Naive B cell (primary cell): Measurements from ENCODE around the gene TMEM255A. TPM values are rescaled to one million over a fixed set of nuclear protein-coding genes. Genes with fewer than 3 reads are reported as not detected.
A peak's percentile ranks its signal among the peaks of the same experiment; 100 is the strongest.

Experiments
- ATAC-seq, 2 donors: fragments of 150-1000 bp; cut with Tn5 transposase; 2 replicates each; pipeline ENCODE4 v1.10.0; 2021; ENCODE audit warnings: low read depth in 2 of 2, mild to moderate bottlenecking in 2 of 2, moderate library complexity in 2 of 2
- DNase-seq: peaks from one replicate; pipeline ENCODE4 v3.0.0; 2022
- H3K27ac Mint-ChIP-seq, 6 donors: one replicate each; pipeline ENCODE4 v1.8.0; 2020 to 2022; ENCODE audit warnings: mild to moderate bottlenecking in 6 of 6, mixed read lengths in 6 of 6, moderate library complexity in 5 of 6, inconsistent platforms in 2 of 6
- H3K27me3 Mint-ChIP-seq, 3 donors: one replicate each; pipeline ENCODE4 v1.8.0; 2021 to 2022; ENCODE audit warnings: mixed read lengths in 3 of 3, mild to moderate bottlenecking in 1 of 3
- H3K36me3 Mint-ChIP-seq, 2 donors: one replicate each; pipeline ENCODE4 v1.8.0; 2020 to 2022; ENCODE audit warnings: mixed read lengths in 2 of 2, inconsistent platforms in 1 of 2, mild to moderate bottlenecking in 1 of 2
- H3K4me1 Mint-ChIP-seq, 3 donors: one replicate each; pipeline ENCODE4 v1.8.0; 2020 to 2022; ENCODE audit warnings: mixed read lengths in 3 of 3, inconsistent platforms in 1 of 3, mild to moderate bottlenecking in 1 of 3, moderate library complexity in 1 of 3
- H3K4me3 Mint-ChIP-seq, 8 donors: one replicate each; pipeline ENCODE4 v1.8.0; 2020 to 2022; ENCODE audit warnings: mild to moderate bottlenecking in 8 of 8, mixed read lengths in 8 of 8, moderate library complexity in 8 of 8, inconsistent platforms in 2 of 8
- H3K9me3 Mint-ChIP-seq, 7 donors: one replicate each; pipeline ENCODE4 v1.8.0; 2020 to 2022; ENCODE audit warnings: mixed read lengths in 7 of 7, mild to moderate bottlenecking in 5 of 7, inconsistent platforms in 2 of 7, moderate library complexity in 1 of 7
- polyA plus RNA-seq, 6 donors: library from polyadenylated mRNA; unstranded; fragments of 300-500 nt; fragmentation: Illumina TruSeq; gene quantifications; one replicate each; pipeline ENCODE4 v1.2.3, GENCODE V29; 2021; ENCODE audit warnings: low read depth in 6 of 6

Gene TMEM255A
- polyA plus RNA-seq, 6 donors from 2014 or later = 0.15 to 0.24 (median 0.23) TPM; not detected in 3

DNA sequence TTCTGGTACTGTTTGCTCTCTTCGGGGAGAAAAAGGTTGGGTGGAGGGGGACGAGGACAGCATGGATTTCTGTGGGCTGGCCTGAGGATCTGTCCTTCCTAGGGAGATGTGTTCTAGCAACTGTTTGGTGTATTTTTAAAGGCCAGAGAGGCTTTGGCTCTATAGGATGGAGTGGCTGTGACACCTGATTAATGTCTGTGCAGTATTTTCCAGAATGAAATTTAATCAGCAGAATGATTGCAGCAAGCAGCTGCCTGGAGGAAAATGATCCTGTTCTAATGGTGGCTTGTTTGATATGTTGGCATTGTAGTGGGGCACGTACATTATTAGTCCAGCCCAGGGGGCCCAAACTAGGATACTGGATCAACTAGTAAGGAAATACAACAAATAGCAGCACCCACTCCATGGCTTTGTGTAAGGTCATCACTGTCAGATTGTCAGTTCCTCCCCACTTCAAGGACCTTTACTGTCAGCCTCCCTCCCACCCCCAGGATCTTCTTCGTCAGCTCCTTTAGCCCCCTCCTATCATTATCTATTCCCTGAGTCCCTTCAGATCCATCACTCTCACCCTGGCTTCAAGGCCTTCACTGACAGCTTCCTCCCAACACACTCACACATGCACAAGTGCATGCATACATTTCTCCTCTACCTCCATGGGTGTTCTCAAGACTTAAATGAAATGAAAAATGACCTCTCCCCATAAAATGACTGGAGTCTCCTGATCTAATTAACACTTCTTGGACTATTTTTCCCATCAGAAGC, 10.4 kb upstream of the TMEM255A start:
- ATAC-seq = no peak
- Mint-ChIP-seq H3K9me3 (peaks cover 0 to 2% (median 0%) of the 10 kb centered on the region in 7 donors), H3K4me1 (peaks cover 0 to 4% (median 0%) of the 10 kb centered on the region in 3 donors), H3K27me3 (peaks cover 0 to 30% (median 7%) of the 10 kb centered on the region in 3 donors), H3K4me3 (no peak overlapping the region), H3K36me3 (no peaks in the 10 kb centered on the region), H3K27ac (peak overlapping the region in 1 of 6 donors; percentile 91)
- no peak for DNase-seq

DNA sequence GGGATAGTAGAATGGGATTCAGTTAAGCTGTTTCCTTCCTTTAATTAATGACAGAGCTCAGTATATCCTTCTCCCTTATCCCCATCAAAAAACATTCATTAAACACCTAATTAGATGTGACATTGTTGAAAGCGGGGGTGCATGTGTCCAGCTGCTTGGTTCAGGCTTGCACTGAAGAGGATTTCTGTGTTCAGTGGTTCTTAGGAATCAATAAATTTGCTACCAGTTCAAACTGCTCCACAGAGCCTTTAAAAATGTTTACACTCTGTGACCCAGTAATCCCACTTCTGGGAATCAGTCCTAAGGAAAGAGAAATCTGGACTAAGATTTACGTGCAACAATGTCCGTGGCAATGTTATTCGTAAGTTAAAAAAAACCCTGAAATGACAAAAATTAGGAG, 7.2 kb upstream of the TMEM255A start:
- Mint-ChIP-seq H3K27me3 (peaks cover 4 to 53% (median 20%) of the 10 kb centered on the region in 3 donors), H3K9me3 (no peaks in the 10 kb centered on the region), H3K4me1 (peaks cover 0 to 4% (median 0%) of the 10 kb centered on the region in 3 donors), H3K27ac (no peak overlapping the region), H3K36me3 (no peaks in the 10 kb centered on the region), H3K4me3 (no peak overlapping the region)
- DNase-seq = no peak
- ATAC-seq = no peak

- H3K4me1 Mint-ChIP-seq = peaks cover 0 to 4% (median 0%) of the 10 kb centered on the region in 3 donors
- H3K36me3 Mint-ChIP-seq = no peaks in the 10 kb centered on the region
- no peak for ATAC-seq
- H3K27ac Mint-ChIP-seq = no peak overlapping the region
- no peak overlapping the region for H3K4me3 Mint-ChIP-seq
- no peaks in the 10 kb centered on the region for H3K9me3 Mint-ChIP-seq
- H3K27me3 Mint-ChIP-seq = peaks cover 13 to 58% (median 36%) of the 10 kb centered on the region in 3 donors
- DNase-seq = no peak
Observed at GRCh38 chrX:120316587-120317283, 5.5 kb upstream of the TMEM255A start.

GRCh38 chrX:120315776-120316175, 4.5 kb upstream of the TMEM255A start:
- peaks cover 13 to 49% (median 46%) of the 10 kb centered on the region in 3 donors for H3K27me3 Mint-ChIP-seq
- ATAC-seq (no peak), DNase-seq (no peak)
- H3K4me3 Mint-ChIP-seq = no peak overlapping the region
- peaks cover 0 to 8% (median 0%) of the 10 kb centered on the region in 3 donors for H3K4me1 Mint-ChIP-seq
- no peaks in the 10 kb centered on the region for H3K36me3 Mint-ChIP-seq
- no peak overlapping the region for H3K27ac Mint-ChIP-seq
- no peaks in the 10 kb centered on the region for H3K9me3 Mint-ChIP-seq

DNA sequence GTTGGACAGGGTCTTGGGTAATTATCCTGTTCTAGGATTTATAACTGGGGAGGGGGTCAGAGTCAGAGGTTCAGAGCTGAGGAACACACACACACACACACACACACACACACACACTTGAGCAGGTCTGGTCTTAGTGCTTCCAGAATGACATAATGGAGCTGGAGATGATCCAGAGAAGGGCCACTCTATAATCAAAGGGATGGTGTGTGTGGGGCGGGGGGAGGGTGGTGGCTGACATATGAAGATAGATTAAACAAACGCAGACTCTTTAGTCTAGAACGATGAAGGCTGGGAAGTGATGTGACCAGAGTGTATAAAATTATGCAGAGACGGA, 434 bp upstream of the TMEM255A start:
- peaks cover 0 to 5% of the 10 kb centered on the region in 2 donors for H3K36me3 Mint-ChIP-seq
- no peak overlapping the region for H3K27ac Mint-ChIP-seq
- ATAC-seq = no peak
- peaks cover 0 to 4% (median 0%) of the 10 kb centered on the region in 7 donors for H3K9me3 Mint-ChIP-seq
- peaks cover 19 to 71% (median 51%) of the 10 kb centered on the region in 3 donors for H3K27me3 Mint-ChIP-seq
- DNase-seq = no peak
- H3K4me3 Mint-ChIP-seq = peak overlapping the region in 5 of 8 donors; percentile 33 to 90 (median 65)
- H3K4me1 Mint-ChIP-seq = peaks cover 10 to 29% (median 14%) of the 10 kb centered on the region in 3 donors

DNA sequence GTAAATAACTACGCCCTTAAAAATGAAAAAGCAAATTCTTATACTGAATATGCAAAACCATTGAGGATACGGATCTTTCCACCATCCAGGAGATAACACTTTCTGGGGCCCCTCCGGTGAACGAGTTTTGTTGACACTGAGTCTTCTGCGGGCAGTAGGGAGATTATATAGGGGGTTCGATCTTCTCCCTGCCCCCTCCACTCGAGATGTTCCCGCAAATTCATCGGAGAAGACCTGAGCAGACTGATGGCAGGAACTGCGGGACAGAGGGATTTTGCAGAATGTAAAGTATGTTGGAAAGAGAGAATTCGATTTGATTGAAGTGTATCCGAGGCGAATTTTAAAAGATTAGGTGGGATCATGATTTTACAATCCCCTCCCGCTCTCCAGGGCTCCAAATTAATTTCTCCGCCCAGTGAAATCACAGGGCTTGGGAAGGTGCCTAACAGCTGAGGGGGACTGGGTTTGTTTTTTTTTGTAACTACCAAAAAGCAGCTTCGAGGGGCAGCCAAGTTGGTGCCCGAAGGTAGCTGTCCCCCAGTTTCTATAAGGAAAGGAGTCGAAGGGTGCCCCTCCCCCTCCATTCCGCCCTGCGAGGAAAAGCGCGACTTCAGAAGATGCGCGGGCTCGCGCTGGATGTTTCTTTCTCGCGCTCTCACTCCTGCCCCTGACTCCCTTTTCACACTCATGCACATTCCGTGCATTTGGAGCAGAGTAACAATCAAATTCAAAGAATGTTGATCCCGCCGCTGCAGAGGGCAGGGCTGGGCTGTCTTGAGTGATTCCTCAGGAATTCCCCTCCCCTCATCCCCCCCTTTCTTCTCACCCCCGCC, 1.2 kb downstream of the TMEM255A start:
- peaks cover 15 to 71% (median 45%) of the 10 kb centered on the region in 3 donors for H3K27me3 Mint-ChIP-seq
- peaks cover 10 to 29% (median 14%) of the 10 kb centered on the region in 3 donors for H3K4me1 Mint-ChIP-seq
- H3K36me3 Mint-ChIP-seq = peaks cover 0 to 5% of the 10 kb centered on the region in 2 donors
- peaks cover 0 to 4% (median 0%) of the 10 kb centered on the region in 7 donors for H3K9me3 Mint-ChIP-seq
- ATAC-seq (no peak), DNase-seq (no peak)
- H3K4me3 Mint-ChIP-seq = peak overlapping the region; percentile 83 to 93 (median 92)
- H3K27ac Mint-ChIP-seq = peak overlapping the region in 5 of 6 donors; percentile 73 to 97 (median 94)

DNA sequence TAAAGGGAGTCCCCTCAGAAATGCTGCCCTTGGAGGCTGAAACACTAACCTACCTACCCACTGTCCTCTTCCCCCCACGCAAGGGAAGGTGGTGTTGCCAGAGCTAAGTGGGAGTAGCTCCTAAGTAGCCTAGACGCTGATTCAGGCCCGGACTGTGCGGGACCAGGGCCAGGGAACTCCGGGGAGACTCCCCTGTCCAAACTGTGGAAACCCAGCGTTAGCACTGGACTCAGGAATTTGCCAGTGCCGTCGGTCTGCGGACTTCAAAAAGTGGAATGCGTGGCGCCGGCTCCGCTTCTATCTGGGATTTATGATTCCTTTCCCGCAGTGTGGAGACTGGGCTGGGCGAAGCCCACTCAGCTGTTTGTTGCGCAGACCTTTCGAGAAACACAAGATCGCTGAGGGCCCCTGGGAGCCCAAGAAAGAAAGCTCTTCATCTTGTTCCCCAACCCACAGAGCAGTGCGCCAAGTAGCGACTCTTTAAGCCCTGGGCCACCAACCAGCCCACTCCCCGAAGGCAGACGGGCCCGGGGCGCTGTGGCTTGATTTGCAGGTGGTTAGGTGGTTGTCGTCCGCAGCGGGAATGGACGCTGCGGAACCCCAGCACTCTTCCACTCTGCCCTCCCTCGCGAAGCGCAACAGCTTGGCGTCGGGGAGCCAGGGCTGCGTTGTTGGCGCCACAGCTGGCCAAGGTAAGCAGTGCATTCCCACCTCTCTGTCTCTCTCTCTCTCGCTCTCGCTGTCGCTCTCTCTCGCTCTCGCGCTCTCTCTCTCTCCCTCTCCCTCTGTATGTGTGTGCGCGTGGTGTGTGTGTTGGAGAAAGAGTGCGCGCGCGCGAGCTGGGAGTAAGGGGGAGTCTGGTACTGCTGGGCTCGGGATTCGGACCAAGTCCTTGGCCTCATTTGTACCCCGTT, 2.0 kb downstream of the TMEM255A start:
- H3K27ac Mint-ChIP-seq = peak overlapping the region in 5 of 6 donors; percentile 73 to 97 (median 94)
- ATAC-seq (peak; percentile 89 to 92), DNase-seq (peak; percentile 58)
- peaks cover 10 to 30% (median 14%) of the 10 kb centered on the region in 3 donors for H3K4me1 Mint-ChIP-seq
- H3K9me3 Mint-ChIP-seq = peaks cover 0 to 4% (median 0%) of the 10 kb centered on the region in 7 donors
- H3K27me3 Mint-ChIP-seq = peaks cover 15 to 66% (median 37%) of the 10 kb centered on the region in 3 donors
- H3K36me3 Mint-ChIP-seq = peaks cover 0 to 5% of the 10 kb centered on the region in 2 donors
- peak overlapping the region; percentile 83 to 93 (median 92) for H3K4me3 Mint-ChIP-seq

- peaks cover 0 to 5% of the 10 kb centered on the region in 2 donors for H3K36me3 Mint-ChIP-seq
- H3K9me3 Mint-ChIP-seq = peaks cover 0 to 4% (median 0%) of the 10 kb centered on the region in 7 donors
- H3K27ac Mint-ChIP-seq = peak overlapping the region in 1 of 6 donors; percentile 42
- ATAC-seq (peak in 1 of 2 donors; percentile 12), DNase-seq (no peak)
- peaks cover 10 to 33% (median 14%) of the 10 kb centered on the region in 3 donors for H3K4me1 Mint-ChIP-seq
- peaks cover 15 to 63% (median 30%) of the 10 kb centered on the region in 3 donors for H3K27me3 Mint-ChIP-seq
- H3K4me3 Mint-ChIP-seq = peak overlapping the region; percentile 68 to 93 (median 91)
Observed at GRCh38 chrX:120308558-120308957, 2.7 kb downstream of the TMEM255A start.

DNA sequence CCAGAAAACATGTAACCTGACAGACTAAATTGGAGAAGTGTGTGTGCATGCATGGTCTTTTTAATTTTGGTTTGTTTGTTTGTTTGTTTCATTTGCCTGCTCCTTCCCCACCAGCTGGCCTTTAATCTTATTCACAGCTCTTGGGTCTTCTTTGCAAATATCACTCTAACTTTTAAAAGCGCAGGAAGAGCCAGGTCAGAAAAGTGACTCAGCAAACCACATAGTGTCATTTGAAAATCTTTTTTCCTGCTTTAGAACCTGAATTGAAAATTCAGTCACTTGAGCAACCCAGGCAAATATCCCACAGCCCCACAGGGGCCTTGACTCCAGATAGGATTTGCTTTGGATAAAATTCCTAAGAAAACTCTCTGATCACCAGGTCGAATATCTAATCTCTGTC, 4.6 kb downstream of the TMEM255A start:
- Mint-ChIP-seq H3K27ac (peak overlapping the region in 2 of 6 donors; percentile 2 to 57), H3K27me3 (peaks cover 6 to 44% (median 25%) of the 10 kb centered on the region in 3 donors), H3K4me1 (peaks cover 21 to 47% (median 26%) of the 10 kb centered on the region in 3 donors), H3K36me3 (peaks cover 0 to 5% of the 10 kb centered on the region in 2 donors), H3K4me3 (no peak overlapping the region), H3K9me3 (peaks cover 0 to 4% (median 0%) of the 10 kb centered on the region in 7 donors)
- ATAC-seq = no peak
- DNase-seq = no peak

DNA sequence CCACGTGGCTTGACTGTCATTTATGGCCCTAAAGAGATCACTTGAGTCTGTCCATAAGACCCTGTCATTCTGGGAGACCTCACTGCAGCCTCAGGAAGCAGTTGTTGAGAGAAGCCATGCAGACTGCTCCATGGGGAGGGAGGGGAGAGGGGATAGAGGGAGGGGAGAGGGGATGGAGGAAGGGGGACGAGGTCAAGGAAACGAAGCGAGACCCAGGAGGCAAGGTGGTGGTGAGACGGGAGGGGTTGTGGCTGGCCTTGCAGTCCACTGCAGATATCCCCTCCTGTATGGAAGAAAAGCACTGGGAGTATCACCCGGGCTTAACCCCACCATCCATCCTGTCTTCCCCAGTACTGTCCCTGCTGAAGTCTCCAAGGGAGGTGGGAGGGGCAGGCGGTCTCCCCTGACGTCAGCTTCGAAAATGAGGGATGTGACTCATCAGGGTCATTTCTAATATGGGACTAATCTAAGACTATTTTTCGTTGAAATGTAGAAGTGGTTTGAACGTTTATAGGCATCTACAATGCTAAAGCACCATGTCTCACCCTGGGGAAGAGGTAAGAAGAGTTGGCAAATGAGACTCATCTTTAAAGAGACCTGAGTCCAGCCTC, 5.6 kb downstream of the TMEM255A start:
- no peak for ATAC-seq
- peaks cover 0 to 5% of the 10 kb centered on the region in 2 donors for H3K36me3 Mint-ChIP-seq
- H3K27me3 Mint-ChIP-seq = peaks cover 6 to 34% (median 25%) of the 10 kb centered on the region in 3 donors
- H3K9me3 Mint-ChIP-seq = peaks cover 0 to 4% (median 0%) of the 10 kb centered on the region in 7 donors
- no peak for DNase-seq
- no peak overlapping the region for H3K4me3 Mint-ChIP-seq
- no peak overlapping the region for H3K27ac Mint-ChIP-seq
- peaks cover 21 to 49% (median 26%) of the 10 kb centered on the region in 3 donors for H3K4me1 Mint-ChIP-seq

GRCh38 chrX:120304256-120304655, 7.0 kb downstream of the TMEM255A start:
- Mint-ChIP-seq H3K27ac (peak overlapping the region in 2 of 6 donors; percentile 32 to 70), H3K27me3 (peaks cover under 1 to 26% (median 18%) of the 10 kb centered on the region in 3 donors), H3K4me1 (peaks cover 15 to 38% (median 19%) of the 10 kb centered on the region in 3 donors), H3K36me3 (no peaks in the 10 kb centered on the region), H3K9me3 (no peaks in the 10 kb centered on the region), H3K4me3 (no peak overlapping the region)
- DNase-seq (no peak), ATAC-seq (no peak)
